IPS-18c (cell line): ENCODE results near the gene SURF4.
"Not testable (repeated sequence)": the region's sequence is repeated elsewhere in the genome, so short reads cannot be mapped to it uniquely, and the experiment has no call there.

Experiments
- H3K4me3 ChIP-seq: 2 replicates; pipeline ENCODE4 v1.7.0; 2013; ENCODE audit warnings: low read depth, mild to moderate bottlenecking, low read length, moderate library complexity; ENCODE audit not compliant: insufficient read depth
- H3K9me3 ChIP-seq: one replicate; pipeline ENCODE4 v1.6.1; 2013; ENCODE audit warnings: mild to moderate bottlenecking, low read length, moderate library complexity; ENCODE audit not compliant: control insufficient read depth, insufficient read depth

Gene SURF4

DNA sequence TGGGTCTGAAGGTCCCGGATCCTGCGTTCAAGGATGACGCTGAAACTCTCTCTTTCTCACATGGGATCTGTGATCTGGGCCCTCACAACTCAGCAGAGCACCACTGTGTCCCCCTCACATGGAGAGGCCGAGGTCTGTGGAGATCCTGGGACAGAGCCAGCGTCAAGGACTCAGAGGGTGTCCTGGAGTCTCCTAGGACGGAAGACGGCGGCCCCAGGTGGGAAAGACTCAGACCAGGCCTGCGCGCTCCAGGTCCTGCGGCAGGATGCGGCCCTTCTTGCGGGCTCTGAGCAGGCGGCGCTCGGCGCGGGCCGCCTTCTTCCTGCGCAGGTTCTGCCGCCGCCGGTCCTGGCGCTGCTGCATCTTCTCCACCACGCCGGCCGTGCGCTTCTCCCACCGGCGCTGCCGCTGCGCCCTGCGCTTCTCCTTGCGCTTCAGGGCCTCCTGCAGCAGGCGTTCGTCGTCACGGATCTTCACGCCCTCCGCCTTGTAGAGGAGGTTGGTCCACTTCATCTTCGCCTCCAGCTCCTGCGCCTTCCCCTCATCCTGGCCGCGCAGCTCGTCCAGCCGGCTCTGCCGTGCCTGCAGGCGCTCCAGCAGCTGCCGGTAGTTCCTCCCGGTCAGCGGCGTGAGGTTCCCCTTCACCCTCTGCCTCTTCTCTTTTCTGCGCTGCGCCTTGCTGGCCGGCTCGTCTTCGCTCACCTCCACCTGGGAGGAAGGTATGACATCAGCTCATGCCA, 44.0 kb downstream of the SURF4 start:
- Histone ChIP-seq H3K9me3 (no peaks in the 10 kb centered on the region), H3K4me3 (no peak overlapping the region)

DNA sequence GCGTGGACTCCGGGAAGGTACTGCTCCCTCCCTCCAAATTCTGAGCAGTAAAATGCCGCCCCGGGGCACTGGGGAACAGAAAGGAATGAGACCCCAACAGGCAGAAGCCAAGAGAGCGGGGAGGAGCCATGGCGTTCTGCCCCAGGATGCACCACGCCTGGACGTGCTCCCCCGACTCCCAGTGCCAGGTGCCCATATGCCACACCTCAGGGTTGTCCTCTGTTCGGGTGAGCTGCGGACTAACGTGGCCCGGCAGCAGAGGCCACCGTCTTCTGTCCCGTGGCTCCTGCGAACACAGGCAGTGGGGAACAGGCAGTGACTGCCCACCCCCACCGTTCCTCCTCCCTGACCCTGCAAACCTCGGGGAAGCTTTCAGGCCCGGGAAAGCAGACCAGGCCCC, 44.6 kb downstream of the SURF4 start:
- Histone ChIP-seq H3K4me3 (no peak overlapping the region), H3K9me3 (no peaks in the 10 kb centered on the region)

DNA sequence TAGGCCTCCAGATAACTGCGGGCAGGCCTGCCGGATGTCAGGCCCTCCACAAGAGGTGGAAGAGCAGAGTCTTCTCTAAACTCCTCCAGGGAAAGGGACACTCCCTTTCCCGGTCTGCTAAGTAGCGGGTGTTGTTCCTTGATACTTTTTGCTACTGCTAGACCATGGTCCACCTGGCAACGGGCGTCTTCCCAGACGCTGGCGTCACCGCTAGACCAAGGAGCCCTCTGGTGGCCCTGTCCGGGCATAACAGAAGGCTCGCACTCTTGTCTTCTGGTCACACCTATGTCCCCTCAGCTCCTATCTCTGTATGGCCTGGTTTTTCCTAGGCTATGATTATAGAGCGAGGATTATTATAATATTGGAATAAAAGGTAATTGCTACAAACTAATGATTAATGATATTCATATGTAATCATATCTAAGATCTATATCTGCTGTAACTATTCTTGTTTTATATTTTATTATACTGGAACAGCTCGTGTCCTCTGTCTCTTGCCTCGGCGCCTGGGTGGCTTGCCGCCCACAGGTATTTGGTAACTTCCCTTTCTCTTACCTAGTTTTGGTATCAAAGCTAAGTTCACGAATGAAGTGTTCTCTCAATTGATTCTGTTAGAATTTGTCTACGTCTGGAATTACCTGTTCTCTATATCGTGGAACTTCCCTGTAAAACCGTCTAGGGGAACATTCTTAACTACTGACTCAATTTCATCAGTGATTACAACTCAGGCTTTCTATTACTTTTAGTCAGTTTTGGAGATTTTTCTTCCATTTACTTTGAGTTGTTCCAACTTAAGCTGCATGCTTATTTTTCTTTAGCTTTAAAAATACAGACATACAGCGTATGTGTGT, 46.3 kb downstream of the SURF4 start:
- not testable (repeated sequence) for H3K9me3 ChIP-seq, H3K4me3 ChIP-seq

DNA sequence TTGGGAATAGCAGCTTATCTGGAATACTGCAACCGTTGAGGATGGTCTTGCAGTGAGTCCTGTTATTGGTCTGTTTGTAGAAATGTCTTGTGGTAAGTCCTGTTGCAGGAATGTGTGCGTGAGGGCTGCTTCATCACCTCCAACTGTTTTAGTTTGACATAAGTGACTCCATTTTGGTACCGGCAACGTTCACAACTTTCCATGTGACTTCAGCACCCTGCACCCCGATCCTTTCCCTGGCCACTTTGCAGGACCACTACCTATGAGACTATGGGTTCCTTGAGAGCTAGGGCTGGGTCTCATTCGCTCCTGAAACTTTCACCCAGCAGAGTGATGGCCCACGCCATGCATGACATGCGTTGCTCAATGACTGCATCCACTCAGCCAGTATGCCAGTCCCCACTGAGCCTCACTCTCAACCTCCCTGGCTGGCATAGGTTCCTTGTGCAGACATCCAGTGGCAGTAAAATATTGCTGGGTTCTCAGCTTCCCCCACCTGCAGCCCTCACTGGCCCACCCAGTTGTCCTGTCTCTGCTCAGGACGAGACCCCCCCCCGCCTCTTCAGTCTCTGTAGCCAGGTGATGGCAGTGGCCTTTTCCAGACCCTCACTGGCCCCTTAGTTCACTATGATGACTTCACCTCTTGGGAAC, 47.9 kb downstream of the SURF4 start:
- Histone ChIP-seq H3K9me3 (no peaks in the 10 kb centered on the region), H3K4me3 (no peak overlapping the region)

DNA sequence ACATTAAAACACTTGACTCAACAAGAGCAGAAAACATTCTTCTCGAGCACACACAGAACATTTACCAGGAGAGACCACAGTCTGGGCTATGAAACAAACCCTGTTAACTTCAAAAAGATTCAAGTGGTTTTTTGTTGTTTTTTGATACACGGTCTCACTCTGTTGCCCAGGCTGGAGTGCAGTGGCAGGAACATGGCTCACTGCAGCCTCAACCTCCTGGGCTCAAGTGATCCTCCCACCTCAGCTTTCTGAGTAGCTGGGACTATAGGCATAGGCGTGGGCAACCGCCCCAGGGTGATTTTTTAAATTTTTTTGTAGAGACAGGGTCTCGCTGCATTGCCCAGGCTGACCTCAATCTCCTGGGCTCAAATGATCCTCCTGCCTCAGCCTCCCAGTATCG, 48.8 kb downstream of the SURF4 start:
- H3K4me3 ChIP-seq, H3K9me3 ChIP-seq: not testable (repeated sequence)

DNA sequence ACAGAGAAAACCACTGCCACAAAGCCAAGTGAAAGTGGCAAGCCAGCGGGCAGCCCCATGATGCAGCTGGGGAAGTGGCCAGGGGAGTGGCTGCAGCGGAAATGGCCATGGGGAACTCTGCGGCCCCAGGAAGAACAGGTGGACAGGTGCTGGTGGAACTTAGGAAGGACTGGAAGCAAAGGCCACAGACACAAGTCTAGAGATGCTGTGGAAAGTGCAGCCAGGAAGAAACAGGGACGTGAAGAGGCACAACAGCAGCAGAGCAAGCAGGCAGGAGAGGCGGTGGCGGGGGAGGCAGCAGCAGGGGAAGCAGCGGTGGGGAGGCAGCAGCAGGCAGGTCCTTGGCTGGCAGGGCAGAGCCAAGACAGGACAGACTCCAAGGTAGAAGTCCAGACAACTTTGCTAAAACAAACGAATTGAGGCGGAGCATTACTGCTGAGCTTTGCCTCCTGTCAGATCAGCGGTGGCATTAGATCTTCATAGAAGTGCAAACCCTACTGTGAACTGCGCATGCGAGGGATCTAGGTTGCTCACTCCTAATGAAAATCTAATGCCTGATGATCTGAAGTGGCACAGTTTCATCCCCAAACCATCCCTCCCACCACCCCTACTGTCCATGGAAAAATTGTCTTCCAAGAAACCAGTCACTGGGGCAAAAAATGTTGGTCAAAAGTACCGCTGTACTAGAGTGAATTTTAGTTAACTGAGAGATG, 51.7 kb downstream of the SURF4 start:
- H3K9me3 ChIP-seq, result no peaks in the 10 kb centered on the region
- no peak overlapping the region for H3K4me3 ChIP-seq

DNA sequence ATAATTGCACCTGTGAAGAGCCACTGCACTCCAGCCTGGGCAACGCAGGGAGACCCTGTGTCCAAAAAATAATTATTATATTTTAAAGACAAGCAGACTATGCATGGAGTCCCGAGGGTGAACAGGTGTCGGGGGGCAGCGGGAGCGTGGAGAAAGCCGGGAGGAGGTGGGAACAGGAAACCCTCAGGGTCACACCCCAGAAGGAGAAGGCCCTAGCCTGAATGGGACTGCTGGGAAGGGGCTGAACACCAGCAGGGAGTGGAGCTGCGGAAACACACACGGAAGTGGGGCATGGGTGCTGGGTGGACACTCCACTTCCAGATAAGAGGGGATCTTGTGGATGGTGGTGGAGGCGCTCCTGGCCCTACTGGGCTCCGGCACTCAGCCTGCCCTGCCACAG, 52.6 kb downstream of the SURF4 start:
- Histone ChIP-seq H3K4me3 (no peak overlapping the region), H3K9me3 (no peaks in the 10 kb centered on the region)

DNA sequence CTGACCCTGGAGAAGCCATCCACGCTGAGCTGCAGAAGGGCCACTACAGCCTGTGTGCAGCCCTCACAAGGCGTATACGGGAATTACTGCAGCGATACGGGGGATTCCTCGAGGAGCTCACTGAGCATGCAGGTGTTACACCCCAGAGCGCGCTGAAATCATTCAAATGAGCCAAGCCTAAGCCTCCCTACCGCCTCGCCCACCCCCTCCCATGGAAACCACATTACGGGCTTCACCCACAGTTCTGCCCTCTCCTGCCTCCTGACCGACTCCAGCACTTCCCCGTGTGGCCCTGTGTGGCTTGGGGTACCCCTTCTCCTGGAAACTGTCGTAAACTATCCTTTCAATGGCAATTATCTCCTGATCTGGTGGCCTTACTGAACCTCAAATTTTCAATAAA, 53.2 kb downstream of the SURF4 start:
- H3K9me3 ChIP-seq, result no peaks in the 10 kb centered on the region
- H3K4me3 ChIP-seq, result no peak overlapping the region

DNA sequence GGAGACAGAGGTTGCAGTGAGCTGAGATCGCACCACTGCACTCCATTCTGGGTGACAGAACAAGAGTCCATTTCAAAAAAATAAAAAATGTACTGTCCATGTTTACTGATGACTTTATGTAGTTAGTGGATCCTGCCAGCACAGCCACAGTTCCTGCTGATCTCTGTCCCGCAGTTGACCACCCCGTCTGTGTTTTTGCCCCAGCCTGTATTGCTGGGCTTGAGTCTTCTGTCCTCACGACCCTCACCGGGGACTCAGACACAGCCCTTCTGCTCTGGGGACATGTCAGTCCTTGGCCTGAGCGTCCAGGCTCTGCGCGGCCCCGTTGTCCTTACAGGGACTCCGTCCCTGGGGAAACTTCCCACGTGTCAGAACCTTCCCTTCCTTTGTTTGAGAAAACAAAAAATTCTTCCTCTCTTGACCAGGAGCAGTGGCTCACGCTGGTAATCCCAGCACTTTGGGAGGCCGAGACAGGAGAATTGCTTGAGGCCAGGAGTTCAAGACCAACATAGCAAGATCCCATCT, 54.4 kb downstream of the SURF4 start:
- Histone ChIP-seq H3K9me3 (no peaks in the 10 kb centered on the region), H3K4me3 (no peak overlapping the region)

DNA sequence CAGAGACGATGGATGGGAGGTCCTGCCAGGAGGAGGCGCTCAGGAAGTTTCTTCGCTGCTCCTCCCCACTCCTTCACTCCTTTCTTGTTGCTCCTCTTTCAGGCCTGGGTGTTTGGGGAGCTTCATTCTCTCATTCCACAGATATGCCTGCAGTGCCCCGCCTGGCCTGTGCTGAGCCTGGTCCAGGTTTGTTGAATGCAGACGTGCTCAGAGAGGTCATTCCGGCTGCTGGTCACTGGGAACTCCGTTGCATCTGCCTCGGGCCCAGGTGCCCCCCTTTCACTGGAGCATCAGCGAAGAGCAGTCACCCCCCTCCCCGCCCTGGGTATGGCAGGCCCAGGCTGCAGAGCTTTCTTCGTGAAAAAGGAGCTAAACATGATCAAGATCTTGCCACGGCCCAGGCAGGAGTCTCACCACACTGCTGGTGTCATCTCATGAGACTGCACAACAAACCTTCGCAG, 55.4 kb downstream of the SURF4 start:
- H3K9me3 ChIP-seq, result no peaks in the 10 kb centered on the region

DNA sequence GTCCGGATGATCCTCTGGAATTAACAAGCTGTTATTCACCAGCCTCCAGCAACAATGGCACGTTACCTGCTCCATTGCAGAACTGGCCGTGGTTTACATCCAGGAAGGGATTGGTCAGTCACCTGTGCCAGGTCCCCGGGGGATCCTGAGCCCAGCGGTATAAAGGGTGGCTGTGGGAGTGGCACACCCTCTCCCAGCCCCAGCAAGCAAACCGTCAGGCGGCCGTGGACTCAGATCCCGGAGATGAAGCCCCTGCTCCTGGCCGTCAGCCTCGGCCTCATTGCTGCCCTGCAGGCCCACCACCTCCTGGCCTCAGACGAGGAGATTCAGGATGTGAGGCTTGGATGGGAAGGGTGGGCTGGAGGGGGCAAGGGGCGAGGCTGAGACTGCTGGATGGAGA, 58.3 kb downstream of the SURF4 start:
- H3K9me3 ChIP-seq, H3K4me3 ChIP-seq: not testable (repeated sequence)

More for the DNA sequence above, 55.4 kb downstream of the SURF4 start:
- no peak overlapping the region for H3K4me3 ChIP-seq

DNA sequence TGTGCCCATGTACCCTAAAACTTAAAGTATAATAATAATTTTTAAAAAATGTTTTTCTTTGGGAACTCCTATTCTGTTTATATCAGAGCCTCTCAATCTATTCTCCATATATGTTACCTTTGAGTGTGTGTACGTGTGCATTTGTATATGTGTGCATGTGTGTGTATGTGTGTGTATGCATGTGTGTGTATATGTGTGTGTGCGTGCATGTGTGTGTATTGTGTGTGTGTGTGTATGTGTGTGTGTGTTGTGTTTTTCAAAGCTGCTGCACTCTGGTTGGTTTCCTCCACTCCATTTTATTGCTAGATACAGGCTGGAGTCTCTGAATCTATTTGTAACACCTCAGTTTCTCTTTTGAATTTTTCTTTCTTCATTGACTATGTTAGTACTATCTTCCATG, 59.9 kb downstream of the SURF4 start:
- Histone ChIP-seq H3K4me3 (no peak overlapping the region), H3K9me3 (no peaks in the 10 kb centered on the region)
